Measurements from ENCODE around the gene PLCB1. TPM values are rescaled to one million over a fixed set of nuclear protein-coding genes. Genes with fewer than 3 reads are reported as not detected.

PLCB1 gene
- total and polyA plus RNA-seq, 2 donors (not counting 3 experiments of a cell fraction or from before 2014, with no cell fraction given): 10.2 to 53.4 TPM

GRCh38 chr20:8664778-8665177, 532.7 kb downstream of the PLCB1 start:
- CTCF ChIA-PET: interaction anchor here (1.0 to 2.0 kb wide), 5 partner anchors 9 to 728 kb away, joined by 3 to 7 read pairs (median 4); partner anchors contain the start of gene PLCB1
- BruUV-seq (replicated peaks): no TSS peak

DNA sequence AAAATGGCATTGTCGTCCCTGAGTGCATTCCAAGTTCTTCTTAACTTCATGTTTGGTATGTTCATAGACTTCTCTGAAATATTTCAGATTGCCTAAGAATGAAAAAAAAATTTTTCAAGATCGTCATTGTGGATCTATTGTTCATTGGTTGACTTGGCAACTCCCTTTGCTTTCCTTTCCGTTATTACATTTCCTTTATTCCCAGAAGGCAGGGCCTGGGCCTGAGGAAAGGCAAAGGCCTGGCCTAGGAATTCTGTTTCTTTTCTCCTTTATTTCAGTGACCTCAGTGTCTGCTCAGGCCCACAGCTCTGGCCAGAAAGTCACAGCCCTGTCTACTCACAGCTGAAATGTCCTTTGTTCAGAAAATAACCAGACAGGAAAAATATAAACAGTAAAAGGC, 535.2 kb downstream of the PLCB1 start:
- Histone ChIP-seq H3K36me3 (ENCODE audit: control insufficient read depth in 2 of 2, extremely low read depth in 1 of 2, insufficient read depth in 2 of 2, low read length in 2 of 2) (no peaks in the 10 kb centered on the region), H4K20me1 (replicated peaks; ENCODE audit: control insufficient read depth, extremely low read depth, insufficient read depth, low read length) (no peaks in the 10 kb centered on the region), H3K4me2 (ENCODE audit: insufficient read depth, low read length) (peak overlapping the region; percentile 33), H3K79me2 (ENCODE audit: control insufficient read depth, insufficient read depth, low read length) (no peaks in the 10 kb centered on the region), H3K9ac (replicated peaks; ENCODE audit: extremely low read depth, insufficient read depth, low read length) (peak overlapping the region; percentile 39), H3K9me1 (replicated peaks; ENCODE audit: control insufficient read depth, extremely low read depth, insufficient read depth, low read length) (no peaks in the 10 kb centered on the region), H3K9me3 (replicated peaks; ENCODE audit: control insufficient read depth, insufficient read depth, low read length) (no peaks in the 10 kb centered on the region), H3K4me3 (replicated peaks in 1 of 3; ENCODE audit: insufficient read depth in 1 of 3, low read depth in 1 of 3, low read length in 3 of 3) (no peak overlapping the region), H2AFZ (ENCODE audit: low read depth, low read length) (no peak overlapping the region), H3K27ac (ENCODE audit: insufficient read depth, low read depth, low read length) (peak overlapping the region; percentile 80), H3K4me1 (ENCODE audit: control insufficient read depth, extremely low read depth, insufficient read depth, low read length) (peaks cover 8% of the 10 kb centered on the region), H3K27me3 (ENCODE audit: control insufficient read depth in 2 of 2, insufficient read depth in 2 of 2, low read length in 2 of 2) (no peaks in the 10 kb centered on the region)
- TF ChIP-seq EZH2 (IDR thresholded peaks at IDR 0.05; ENCODE audit: borderline replicate concordance, low read depth, low read length, severe bottlenecking) (no peak), MYC (IDR thresholded peaks at IDR 0.05; ENCODE audit: low read depth, low read length) (no peak), FOS (IDR thresholded peaks at IDR 0.05; ENCODE audit: borderline replicate concordance, insufficient read depth, low read length) (no peak), JUN (IDR thresholded peaks at IDR 0.05; ENCODE audit: borderline replicate concordance, insufficient read depth, insufficient read length, low read depth) (peak; percentile 17), POLR2AphosphoS5 (IDR thresholded peaks at IDR 0.05; ENCODE audit: insufficient read depth, low read depth, low read length) (no peak)
- dilution Hi-C loops (cut with MboI; ENCODE audit: extremely low pct_ligation_motif_present, low sequenced_read_pairs) (no loop called here), intact Hi-C loops (cut with micrococcal nuclease) (no loop called here)
- POLR2A ChIA-PET: no interaction called here
- DNase-seq (ENCODE audit: low read depth, low spot score) (peak; percentile 81), FAIRE-seq (peak; percentile 52)
- BruUV-seq (replicated peaks): no TSS peak
- CTCF ChIA-PET: interaction anchor here (2.2 kb wide), 1 partner anchor 624 kb away, joined by 6 read pairs; no protein-coding TSS in a partner anchor

More at GRCh38 chr20:8664778-8665177, 532.7 kb downstream of the PLCB1 start:
- Histone ChIP-seq H2AFZ (ENCODE audit: low read depth, low read length) (no peak overlapping the region), H3K4me3 (replicated peaks in 1 of 3; ENCODE audit: insufficient read depth in 1 of 3, low read depth in 1 of 3, low read length in 3 of 3) (no peak overlapping the region), H3K27me3 (ENCODE audit: control insufficient read depth in 2 of 2, insufficient read depth in 2 of 2, low read length in 2 of 2) (no peaks in the 10 kb centered on the region), H3K36me3 (ENCODE audit: control insufficient read depth in 2 of 2, extremely low read depth in 1 of 2, insufficient read depth in 2 of 2, low read length in 2 of 2) (no peaks in the 10 kb centered on the region), H3K9me3 (replicated peaks; ENCODE audit: control insufficient read depth, insufficient read depth, low read length) (no peaks in the 10 kb centered on the region), H3K79me2 (ENCODE audit: control insufficient read depth, insufficient read depth, low read length) (no peaks in the 10 kb centered on the region), H3K9me1 (replicated peaks; ENCODE audit: control insufficient read depth, extremely low read depth, insufficient read depth, low read length) (no peaks in the 10 kb centered on the region), H3K9ac (replicated peaks; ENCODE audit: extremely low read depth, insufficient read depth, low read length) (no peak overlapping the region), H3K4me2 (ENCODE audit: insufficient read depth, low read length) (no peak overlapping the region), H3K27ac (ENCODE audit: insufficient read depth, low read depth, low read length) (no peak overlapping the region), H3K4me1 (ENCODE audit: control insufficient read depth, extremely low read depth, insufficient read depth, low read length) (peaks cover 8% of the 10 kb centered on the region), H4K20me1 (replicated peaks; ENCODE audit: control insufficient read depth, extremely low read depth, insufficient read depth, low read length) (no peaks in the 10 kb centered on the region)
- dilution Hi-C loops (cut with MboI; ENCODE audit: extremely low pct_ligation_motif_present, low sequenced_read_pairs): no loop called here
- FAIRE-seq (no peak), DNase-seq (ENCODE audit: low read depth, low spot score) (peak; percentile 7)
- TF ChIP-seq, protein P1, sequence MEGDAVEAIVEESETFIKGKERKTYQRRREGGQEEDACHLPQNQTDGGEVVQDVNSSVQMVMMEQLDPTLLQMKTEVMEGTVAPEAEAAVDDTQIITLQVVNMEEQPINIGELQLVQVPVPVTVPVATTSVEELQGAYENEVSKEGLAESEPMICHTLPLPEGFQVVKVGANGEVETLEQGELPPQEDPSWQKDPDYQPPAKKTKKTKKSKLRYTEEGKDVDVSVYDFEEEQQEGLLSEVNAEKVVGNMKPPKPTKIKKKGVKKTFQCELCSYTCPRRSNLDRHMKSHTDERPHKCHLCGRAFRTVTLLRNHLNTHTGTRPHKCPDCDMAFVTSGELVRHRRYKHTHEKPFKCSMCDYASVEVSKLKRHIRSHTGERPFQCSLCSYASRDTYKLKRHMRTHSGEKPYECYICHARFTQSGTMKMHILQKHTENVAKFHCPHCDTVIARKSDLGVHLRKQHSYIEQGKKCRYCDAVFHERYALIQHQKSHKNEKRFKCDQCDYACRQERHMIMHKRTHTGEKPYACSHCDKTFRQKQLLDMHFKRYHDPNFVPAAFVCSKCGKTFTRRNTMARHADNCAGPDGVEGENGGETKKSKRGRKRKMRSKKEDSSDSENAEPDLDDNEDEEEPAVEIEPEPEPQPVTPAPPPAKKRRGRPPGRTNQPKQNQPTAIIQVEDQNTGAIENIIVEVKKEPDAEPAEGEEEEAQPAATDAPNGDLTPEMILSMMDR (IDR thresholded peaks at IDR 0.05; ENCODE audit: extremely low read depth in 1 of 2, insufficient read depth in 1 of 2, low read depth in 1 of 2, low read length in 2 of 2): peak in 1 of 2 donors; percentile 14
- TF ChIP-seq, protein P2, sequence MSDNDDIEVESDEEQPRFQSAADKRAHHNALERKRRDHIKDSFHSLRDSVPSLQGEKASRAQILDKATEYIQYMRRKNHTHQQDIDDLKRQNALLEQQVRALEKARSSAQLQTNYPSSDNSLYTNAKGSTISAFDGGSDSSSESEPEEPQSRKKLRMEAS (IDR thresholded peaks at IDR 0.05; ENCODE audit: insufficient read depth, insufficient read length): no peak
- TF ChIP-seq POLR2AphosphoS5 (IDR thresholded peaks at IDR 0.05; ENCODE audit: insufficient read depth, low read depth, low read length): no peak
- POLR2A ChIA-PET: no interaction called here
- intact Hi-C loops (cut with micrococcal nuclease): no loop called here
